ENCODE results near the gene MST1R.
"Not testable (repeated sequence)": the region's sequence is repeated elsewhere in the genome, so short reads cannot be mapped to it uniquely, and the experiment has no call there.

The MST1R gene

GRCh38 chr3:49911611-49912010, 7.9 kb upstream of the MST1R start:
- no peak for DNase-seq (ENCODE audit: low read depth in 2 of 2, low spot score in 1 of 2)

GRCh38 chr3:49911124-49911420, 7.4 kb upstream of the MST1R start:
- no peak for DNase-seq (ENCODE audit: low read depth in 2 of 2, low spot score in 1 of 2)

- DNase-seq (ENCODE audit: low read depth in 2 of 2, low spot score in 1 of 2) = no peak
These were observed 6.9 kb upstream of the MST1R start for GRCh38 chr3:49910409-49911123.

GRCh38 chr3:49908373-49909199, 4.9 kb upstream of the MST1R start:
- DNase-seq (ENCODE audit: low read depth in 2 of 2, low spot score in 1 of 2) = no peak

GRCh38 chr3:49906073-49906743, 2.5 kb upstream of the MST1R start:
- no peak for DNase-seq (ENCODE audit: low read depth in 2 of 2, low spot score in 1 of 2)

GRCh38 chr3:49904448-49904847, 775 bp upstream of the MST1R start:
- not testable (repeated sequence) for DNase-seq (ENCODE audit: low read depth in 2 of 2, low spot score in 1 of 2)

GRCh38 chr3:49902511-49903345, 945 bp downstream of the MST1R start:
- DNase-seq (ENCODE audit: low read depth in 2 of 2, low spot score in 1 of 2) = no peak

- no peak for DNase-seq (ENCODE audit: low read depth in 2 of 2, low spot score in 1 of 2)
These were observed 2.0 kb downstream of the MST1R start for GRCh38 chr3:49901366-49902339.

- no peak for DNase-seq (ENCODE audit: low read depth in 2 of 2, low spot score in 1 of 2)
These were observed 3.1 kb downstream of the MST1R start for GRCh38 chr3:49900491-49901153.

GRCh38 chr3:49899815-49900214, 3.9 kb downstream of the MST1R start:
- no peak for DNase-seq (ENCODE audit: low read depth in 2 of 2, low spot score in 1 of 2)

GRCh38 chr3:49898991-49899390, 4.7 kb downstream of the MST1R start:
- no peak for DNase-seq (ENCODE audit: low read depth in 2 of 2, low spot score in 1 of 2)

GRCh38 chr3:49896345-49896744, 7.3 kb downstream of the MST1R start:
- no peak for DNase-seq (ENCODE audit: low read depth in 2 of 2, low spot score in 1 of 2)

GRCh38 chr3:49895791-49896190, 7.9 kb downstream of the MST1R start:
- no peak for DNase-seq (ENCODE audit: low read depth in 2 of 2, low spot score in 1 of 2)

GRCh38 chr3:49889296-49889695, 14.4 kb downstream of the MST1R start:
- no peak for DNase-seq (ENCODE audit: low read depth in 2 of 2, low spot score in 1 of 2)

GRCh38 chr3:49886922-49887265, 16.8 kb downstream of the MST1R start:
- DNase-seq (ENCODE audit: low read depth in 2 of 2, low spot score in 1 of 2) = no peak

- DNase-seq (ENCODE audit: low read depth in 2 of 2, low spot score in 1 of 2) = no peak
These were observed 19.7 kb downstream of the MST1R start for GRCh38 chr3:49883998-49884397.

GRCh38 chr3:49882166-49882565, 21.5 kb downstream of the MST1R start:
- DNase-seq (ENCODE audit: low read depth in 2 of 2, low spot score in 1 of 2) = no peak

- DNase-seq (ENCODE audit: low read depth in 2 of 2, low spot score in 1 of 2) = no peak
These were observed 22.9 kb downstream of the MST1R start for GRCh38 chr3:49880581-49881315.

GRCh38 chr3:49879721-49880120, 24.0 kb downstream of the MST1R start:
- no peak for DNase-seq (ENCODE audit: low read depth in 2 of 2, low spot score in 1 of 2)

Data from stimulated activated CD8-positive, alpha-beta memory T cell treated with anti-CD3 and anti-CD28 coated beads, Interleukin-4, amount 100 ng/mL, for 1 hour (primary cell).